ENCODE data around the gene KRTAP1-5. TPM values are rescaled to one million over a fixed set of nuclear protein-coding genes. Genes with fewer than 3 reads are reported as not detected.

KRTAP1-5 gene
- total and polyA plus RNA-seq, 10 of the 15 experiments (the other 5 are each of a cell fraction or from before 2014, with no cell fraction given) = not detected

DNA sequence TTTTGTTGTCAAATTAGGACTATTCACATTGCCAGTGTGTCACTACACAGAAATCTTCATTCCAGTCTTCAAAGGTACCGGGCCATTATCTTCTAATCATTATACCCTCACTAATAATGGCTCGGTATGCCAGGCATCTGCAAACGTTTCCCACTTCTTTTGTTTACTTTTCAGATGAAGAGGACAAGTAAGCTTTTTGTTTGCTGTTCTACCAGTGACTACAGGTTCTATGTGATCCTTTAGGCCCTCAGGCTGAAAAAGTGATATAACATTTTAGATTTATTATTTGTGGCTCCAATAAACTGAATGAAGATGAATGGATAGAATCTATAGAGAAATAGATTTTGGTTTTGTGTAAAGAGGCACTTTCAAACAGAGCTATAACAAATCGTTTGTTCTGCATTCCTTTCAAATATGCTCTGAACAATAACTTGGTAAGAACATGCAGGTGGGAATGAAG lies 17.7 kb downstream of the KRTAP1-5 start:
- Histone ChIP-seq H3K9ac (ENCODE audit: control insufficient read depth, insufficient read depth, low read length) (no peak overlapping the region), H4K20me1 (ENCODE audit: control insufficient read depth, insufficient read depth) (no peaks in the 10 kb centered on the region), H3K9me3 (replicated peaks; ENCODE audit: control insufficient read depth, insufficient read depth, low read length) (no peaks in the 10 kb centered on the region), H3K79me2 (ENCODE audit: control insufficient read depth, insufficient read depth, low read length) (no peaks in the 10 kb centered on the region), H3K27me3 (replicated peaks in 1 of 2; ENCODE audit: control insufficient read depth in 2 of 2, insufficient read depth in 2 of 2, low read length in 1 of 2) (peaks cover 0 to 3% of the 10 kb centered on the region in 2 experiments; a peak in 2 of 4 replicates), H3K4me3 (no peak overlapping the region), H3K36me3 (ENCODE audit: control insufficient read depth in 2 of 2, insufficient read depth in 2 of 2, low read length in 1 of 2) (no peaks in the 10 kb centered on the region), H3K27ac (ENCODE audit: control insufficient read depth, insufficient read depth) (no peak overlapping the region), H3K4me1 (ENCODE audit: control insufficient read depth, insufficient read depth, low read length) (no peaks in the 10 kb centered on the region), H2AFZ (ENCODE audit: control insufficient read depth, low read depth, low read length) (no peak overlapping the region), H3K4me2 (ENCODE audit: control insufficient read depth, insufficient read depth) (no peak overlapping the region)
- intact Hi-C loops (cut with micrococcal nuclease; ENCODE audit: unreplicated experiment) = no loop called here
- no peak for TF ChIP-seq CEBPB (IDR thresholded peaks at IDR 0.05; ENCODE audit: borderline replicate concordance in 1 of 2, low read depth in 2 of 2, low read length in 2 of 2)
- TF ChIP-seq MTA3 (IDR thresholded peaks at IDR 0.05; ENCODE audit: borderline replicate concordance, low read length) = no peak
- TF ChIP-seq STAT3 (IDR thresholded peaks at IDR 0.05; ENCODE audit: low read depth, low read length) = no peak
- TF ChIP-seq, protein P1, sequence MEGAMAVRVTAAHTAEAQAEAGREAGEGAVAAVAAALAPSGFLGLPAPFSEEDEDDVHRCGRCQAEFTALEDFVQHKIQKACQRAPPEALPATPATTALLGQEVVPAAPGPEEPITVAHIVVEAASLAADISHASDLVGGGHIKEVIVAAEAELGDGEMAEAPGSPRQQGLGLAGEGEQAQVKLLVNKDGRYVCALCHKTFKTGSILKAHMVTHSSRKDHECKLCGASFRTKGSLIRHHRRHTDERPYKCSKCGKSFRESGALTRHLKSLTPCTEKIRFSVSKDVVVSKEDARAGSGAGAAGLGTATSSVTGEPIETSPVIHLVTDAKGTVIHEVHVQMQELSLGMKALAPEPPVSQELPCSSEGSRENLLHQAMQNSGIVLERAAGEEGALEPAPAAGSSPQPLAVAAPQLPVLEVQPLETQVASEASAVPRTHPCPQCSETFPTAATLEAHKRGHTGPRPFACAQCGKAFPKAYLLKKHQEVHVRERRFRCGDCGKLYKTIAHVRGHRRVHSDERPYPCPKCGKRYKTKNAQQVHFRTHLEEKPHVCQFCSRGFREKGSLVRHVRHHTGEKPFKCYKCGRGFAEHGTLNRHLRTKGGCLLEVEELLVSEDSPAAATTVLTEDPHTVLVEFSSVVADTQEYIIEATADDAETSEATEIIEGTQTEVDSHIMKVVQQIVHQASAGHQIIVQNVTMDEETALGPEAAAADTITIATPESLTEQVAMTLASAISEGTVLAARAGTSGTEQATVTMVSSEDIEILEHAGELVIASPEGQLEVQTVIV (IDR thresholded peaks at IDR 0.05; ENCODE audit: borderline replicate concordance, partially characterized antibody) = no peak
- TF ChIP-seq, protein P2, sequence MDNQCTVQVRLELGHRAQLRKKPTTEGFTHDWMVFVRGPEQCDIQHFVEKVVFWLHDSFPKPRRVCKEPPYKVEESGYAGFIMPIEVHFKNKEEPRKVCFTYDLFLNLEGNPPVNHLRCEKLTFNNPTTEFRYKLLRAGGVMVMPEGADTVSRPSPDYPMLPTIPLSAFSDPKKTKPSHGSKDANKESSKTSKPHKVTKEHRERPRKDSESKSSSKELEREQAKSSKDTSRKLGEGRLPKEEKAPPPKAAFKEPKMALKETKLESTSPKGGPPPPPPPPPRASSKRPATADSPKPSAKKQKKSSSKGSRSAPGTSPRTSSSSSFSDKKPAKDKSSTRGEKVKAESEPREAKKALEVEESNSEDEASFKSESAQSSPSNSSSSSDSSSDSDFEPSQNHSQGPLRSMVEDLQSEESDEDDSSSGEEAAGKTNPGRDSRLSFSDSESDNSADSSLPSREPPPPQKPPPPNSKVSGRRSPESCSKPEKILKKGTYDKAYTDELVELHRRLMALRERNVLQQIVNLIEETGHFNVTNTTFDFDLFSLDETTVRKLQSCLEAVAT (IDR thresholded peaks at IDR 0.05) = no peak
- no peak for TF ChIP-seq SREBF1 (IDR thresholded peaks at IDR 0.05; ENCODE audit: low read length)
- TF ChIP-seq LARP7 (IDR thresholded peaks at IDR 0.05) = no peak
- no peak for TF ChIP-seq RELA (IDR thresholded peaks at IDR 0.05; ENCODE audit: borderline replicate concordance, partially characterized antibody)
- TF ChIP-seq KAT2A (conservative IDR thresholded peaks at IDR 0.05; ENCODE audit: control insufficient read depth, low read depth, low read length) = no peak
- no peak for TF ChIP-seq SMARCA5 (IDR thresholded peaks at IDR 0.05)
- TF ChIP-seq BCL11A (IDR thresholded peaks at IDR 0.05; ENCODE audit: low read depth, low read length) = no peak
- no peak for TF ChIP-seq MEF2A (IDR thresholded peaks at IDR 0.05; ENCODE audit: insufficient read depth, low read depth, low read length)
- TF ChIP-seq NFXL1 (IDR thresholded peaks at IDR 0.05; ENCODE audit: borderline replicate concordance) = no peak
- TF ChIP-seq ZZZ3 (IDR thresholded peaks at IDR 0.05; ENCODE audit: control insufficient read depth, insufficient read length, low read depth) = no peak
- no peak for TF ChIP-seq TCF7 (IDR thresholded peaks at IDR 0.05; ENCODE audit: borderline replicate concordance)
- TF ChIP-seq, protein P3, sequence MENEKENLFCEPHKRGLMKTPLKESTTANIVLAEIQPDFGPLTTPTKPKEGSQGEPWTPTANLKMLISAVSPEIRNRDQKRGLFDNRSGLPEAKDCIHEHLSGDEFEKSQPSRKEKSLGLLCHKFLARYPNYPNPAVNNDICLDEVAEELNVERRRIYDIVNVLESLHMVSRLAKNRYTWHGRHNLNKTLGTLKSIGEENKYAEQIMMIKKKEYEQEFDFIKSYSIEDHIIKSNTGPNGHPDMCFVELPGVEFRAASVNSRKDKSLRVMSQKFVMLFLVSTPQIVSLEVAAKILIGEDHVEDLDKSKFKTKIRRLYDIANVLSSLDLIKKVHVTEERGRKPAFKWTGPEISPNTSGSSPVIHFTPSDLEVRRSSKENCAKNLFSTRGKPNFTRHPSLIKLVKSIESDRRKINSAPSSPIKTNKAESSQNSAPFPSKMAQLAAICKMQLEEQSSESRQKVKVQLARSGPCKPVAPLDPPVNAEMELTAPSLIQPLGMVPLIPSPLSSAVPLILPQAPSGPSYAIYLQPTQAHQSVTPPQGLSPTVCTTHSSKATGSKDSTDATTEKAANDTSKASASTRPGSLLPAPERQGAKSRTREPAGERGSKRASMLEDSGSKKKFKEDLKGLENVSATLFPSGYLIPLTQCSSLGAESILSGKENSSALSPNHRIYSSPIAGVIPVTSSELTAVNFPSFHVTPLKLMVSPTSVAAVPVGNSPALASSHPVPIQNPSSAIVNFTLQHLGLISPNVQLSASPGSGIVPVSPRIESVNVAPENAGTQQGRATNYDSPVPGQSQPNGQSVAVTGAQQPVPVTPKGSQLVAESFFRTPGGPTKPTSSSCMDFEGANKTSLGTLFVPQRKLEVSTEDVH (IDR thresholded peaks at IDR 0.05; ENCODE audit: low read depth, partially characterized antibody) = no peak
- no peak for ATAC-seq
- ChIA-PET RAD21 (ENCODE audit: unreplicated experiment) (no interaction called here), SMC1A (ENCODE audit: uncharacterized antibody, unreplicated experiment) (no interaction called here), POLR2A (no interaction called here), CTCF (interaction anchor here (0.8 kb wide), 1 partner anchor 45 kb away, joined by 3 read pairs; no protein-coding TSS in a partner anchor)
- BruUV-seq (replicated peaks) = no TSS peak
- in situ Hi-C loops (cut with MboI) = no loop called here
- no peak for DNase-seq (ENCODE audit: low read depth, low spot score)
- FAIRE-seq = no peak
- WGBS (ENCODE audit: insufficient coverage, insufficient replicate concordance, low lambda C conversion rate, missing lambda C conversion rate) = 4% methylated on average over 4 of the region's 4 CpGs

Data from GM12878 (cell line).